Vagina (tissue), 2 donors: ENCODE data around the gene FLYWCH1. TPM values are rescaled to one million over a fixed set of nuclear protein-coding genes. Genes with fewer than 3 reads are reported as not detected.

Experiments
- DNase-seq, 2 donors: peaks; one replicate each; pipeline ENCODE4 v3.0.0-alpha.2; 2017; ENCODE audit errors: extremely low spot score in 2 of 2
- H3K27ac ChIP-seq: fragments of 200-600 bp; sonication (generic); one replicate; pipeline ENCODE4 v1.5.1; 2019
- H3K27me3 ChIP-seq: fragments of 200-600 bp; sonication (generic); one replicate; pipeline ENCODE4 v1.5.1; 2019
- H3K36me3 ChIP-seq, 2 donors: fragments of 200-600 bp; sonication (generic); one replicate each; pipeline ENCODE4 v1.5.1; 2017 to 2019
- H3K4me1 ChIP-seq: fragments of 200-600 bp; sonication (generic); one replicate; pipeline ENCODE4 v1.5.1; 2019
- H3K4me3 ChIP-seq, 2 donors: fragments of 200-600 bp; sonication (generic); 1 replicate in 1 of 2; 2 replicates in 1 of 2; pipeline ENCODE4 v1.5.1; 2016 to 2019
- H3K9me3 ChIP-seq: fragments of 200-600 bp; sonication (generic); one replicate; pipeline ENCODE4 v1.5.1; 2019
- POLR2A ChIP-seq, 2 donors: fragments of 450-650 bp; IDR thresholded peaks; one replicate each; pipeline ENCODE4 v1.6.1; 2017; ENCODE audit warnings: antibody characterized with exemption in 2 of 2, mild to moderate bottlenecking in 2 of 2, moderate library complexity in 2 of 2
- POLR2AphosphoS5 ChIP-seq, 2 donors: sonication (generic); formaldehyde crosslinking; IDR thresholded peaks; one replicate each; pipeline ENCODE4 v1.9.0; 2017; ENCODE audit warnings: antibody characterized with exemption in 2 of 2, mild to moderate bottlenecking in 2 of 2, low read depth in 1 of 2; ENCODE audit not compliant: insufficient read depth in 1 of 2
- intact Hi-C: fragments of 100-400 bp; cut with DNase I; formaldehyde crosslinking; loops from one replicate; pipeline ENCODE4 v1.15.1; 2023
- total RNA-seq: library from RNA; depleted of rRNA; stranded (reverse); fragments of >200 nt; gene quantifications from one replicate; pipeline ENCODE4 v1.2.3, GENCODE V29; 2016
- TF ChIP-seq, protein P1 (sequence below), 3 experiments: fragments of 450-650 bp in 2 of 3; fragments of 200-600 bp in 1 of 3; sonication (generic) in 1 of 3; IDR thresholded peaks; one replicate each; pipeline ENCODE4 v1.5.1; 2017 to 2019; ENCODE audit warnings: antibody characterized with exemption in 3 of 3, mild to moderate bottlenecking in 2 of 3, moderate library complexity in 2 of 3

Gene FLYWCH1
- total RNA-seq, 1 donor from 2014 or later, result 32.9 TPM

DNA sequence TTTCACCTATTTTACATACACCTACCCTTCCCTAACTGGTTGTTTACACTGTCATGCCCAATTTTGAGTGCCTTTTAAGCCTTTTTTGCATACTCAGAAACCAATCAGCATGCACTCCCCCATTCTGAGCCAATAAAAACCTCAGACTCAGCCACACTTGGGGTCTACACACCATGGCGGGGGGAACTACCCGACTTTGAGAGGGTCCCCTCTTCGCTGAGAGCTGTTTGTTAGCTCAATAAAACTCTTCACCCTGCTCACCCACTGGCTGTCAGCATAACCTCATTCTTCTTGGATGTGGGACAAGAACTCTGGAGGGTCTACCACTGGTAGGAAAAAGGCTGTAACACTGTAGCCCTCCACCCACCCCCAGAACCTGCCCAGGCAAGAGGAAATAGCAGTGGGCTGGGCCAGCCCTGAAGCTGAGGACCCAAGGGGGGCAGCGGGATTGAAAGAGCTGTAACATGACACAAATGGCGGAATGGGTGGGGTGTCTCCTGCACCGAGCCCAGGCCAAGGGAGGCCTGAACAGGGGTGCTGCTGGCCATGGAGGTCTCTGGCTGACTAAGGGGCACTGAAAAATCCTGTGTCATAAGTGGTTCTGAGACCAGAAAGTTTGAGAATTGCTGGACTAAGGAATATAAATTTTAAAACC, 31.8 kb upstream of the FLYWCH1 start:
- Histone ChIP-seq H3K9me3 (no peaks in the 10 kb centered on the region), H3K27ac (no peak overlapping the region), H3K4me1 (peaks cover 16% of the 10 kb centered on the region), H3K27me3 (no peaks in the 10 kb centered on the region), H3K4me3 (no peak overlapping the region), H3K36me3 (no peaks in the 10 kb centered on the region)
- intact Hi-C loops, result no loop called here
- DNase-seq, result no peak
- TF ChIP-seq POLR2A (IDR thresholded peaks at IDR 0.05) (no peak), POLR2AphosphoS5 (IDR thresholded peaks at IDR 0.05; ENCODE audit: insufficient read depth in 1 of 2, low read depth in 1 of 2) (no peak)
- TF ChIP-seq, protein P1, sequence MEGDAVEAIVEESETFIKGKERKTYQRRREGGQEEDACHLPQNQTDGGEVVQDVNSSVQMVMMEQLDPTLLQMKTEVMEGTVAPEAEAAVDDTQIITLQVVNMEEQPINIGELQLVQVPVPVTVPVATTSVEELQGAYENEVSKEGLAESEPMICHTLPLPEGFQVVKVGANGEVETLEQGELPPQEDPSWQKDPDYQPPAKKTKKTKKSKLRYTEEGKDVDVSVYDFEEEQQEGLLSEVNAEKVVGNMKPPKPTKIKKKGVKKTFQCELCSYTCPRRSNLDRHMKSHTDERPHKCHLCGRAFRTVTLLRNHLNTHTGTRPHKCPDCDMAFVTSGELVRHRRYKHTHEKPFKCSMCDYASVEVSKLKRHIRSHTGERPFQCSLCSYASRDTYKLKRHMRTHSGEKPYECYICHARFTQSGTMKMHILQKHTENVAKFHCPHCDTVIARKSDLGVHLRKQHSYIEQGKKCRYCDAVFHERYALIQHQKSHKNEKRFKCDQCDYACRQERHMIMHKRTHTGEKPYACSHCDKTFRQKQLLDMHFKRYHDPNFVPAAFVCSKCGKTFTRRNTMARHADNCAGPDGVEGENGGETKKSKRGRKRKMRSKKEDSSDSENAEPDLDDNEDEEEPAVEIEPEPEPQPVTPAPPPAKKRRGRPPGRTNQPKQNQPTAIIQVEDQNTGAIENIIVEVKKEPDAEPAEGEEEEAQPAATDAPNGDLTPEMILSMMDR (IDR thresholded peaks at IDR 0.05), result no peak

DNA sequence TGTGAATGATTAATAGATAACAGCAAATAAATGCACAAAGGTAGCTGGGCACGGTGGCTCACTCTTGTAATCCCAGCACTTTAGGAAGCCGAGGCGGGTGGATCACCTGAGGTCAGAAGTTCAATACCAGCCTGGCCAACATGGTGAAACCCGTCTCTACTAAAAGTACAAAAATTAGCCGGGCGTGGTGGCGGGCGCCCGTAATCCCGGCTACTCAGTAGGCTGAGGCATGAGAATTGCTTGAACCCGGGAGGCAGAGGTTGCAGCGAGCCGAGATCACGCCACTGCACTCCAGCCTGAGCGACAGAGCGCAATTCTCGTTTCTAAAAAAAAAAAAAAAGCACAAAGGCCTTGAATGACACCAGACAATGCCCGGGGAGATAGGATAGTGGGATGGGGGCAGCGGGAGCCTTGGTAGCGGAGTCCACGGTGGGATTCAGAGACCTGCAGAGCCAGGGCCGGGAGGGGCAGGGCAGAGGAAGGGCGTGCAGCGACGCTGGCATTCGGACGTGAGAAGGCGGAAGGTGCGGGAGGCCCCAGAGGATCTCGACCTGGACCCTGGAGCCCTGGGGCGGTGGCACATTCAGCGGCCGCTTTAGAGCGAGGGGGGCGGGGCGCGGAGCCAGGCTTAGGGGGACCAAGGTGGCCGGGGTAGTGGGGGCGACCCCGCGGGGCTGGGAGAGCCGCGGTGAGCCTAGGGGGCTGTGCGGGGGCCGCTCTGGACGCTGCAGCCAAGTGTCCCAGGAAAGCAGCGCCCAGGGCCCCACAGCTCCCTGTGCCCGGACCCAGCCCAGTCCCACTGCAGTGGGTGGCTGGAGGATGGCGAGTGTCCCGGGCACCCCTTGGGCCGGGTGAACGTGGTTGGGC, 29.7 kb upstream of the FLYWCH1 start:
- intact Hi-C loops, result loop anchor here (2.0 kb wide), 1 partner anchor 23 kb away; no protein-coding TSS in a partner anchor
- no peak for DNase-seq
- Histone ChIP-seq H3K4me1 (peaks cover 16% of the 10 kb centered on the region), H3K36me3 (no peaks in the 10 kb centered on the region), H3K27ac (peak overlapping the region; percentile 94), H3K4me3 (peak overlapping the region; percentile 81 to 96), H3K9me3 (no peaks in the 10 kb centered on the region), H3K27me3 (no peaks in the 10 kb centered on the region)
- TF ChIP-seq, protein P1 (IDR thresholded peaks at IDR 0.05), result no peak
- TF ChIP-seq POLR2A (IDR thresholded peaks at IDR 0.05), result no peak

DNA sequence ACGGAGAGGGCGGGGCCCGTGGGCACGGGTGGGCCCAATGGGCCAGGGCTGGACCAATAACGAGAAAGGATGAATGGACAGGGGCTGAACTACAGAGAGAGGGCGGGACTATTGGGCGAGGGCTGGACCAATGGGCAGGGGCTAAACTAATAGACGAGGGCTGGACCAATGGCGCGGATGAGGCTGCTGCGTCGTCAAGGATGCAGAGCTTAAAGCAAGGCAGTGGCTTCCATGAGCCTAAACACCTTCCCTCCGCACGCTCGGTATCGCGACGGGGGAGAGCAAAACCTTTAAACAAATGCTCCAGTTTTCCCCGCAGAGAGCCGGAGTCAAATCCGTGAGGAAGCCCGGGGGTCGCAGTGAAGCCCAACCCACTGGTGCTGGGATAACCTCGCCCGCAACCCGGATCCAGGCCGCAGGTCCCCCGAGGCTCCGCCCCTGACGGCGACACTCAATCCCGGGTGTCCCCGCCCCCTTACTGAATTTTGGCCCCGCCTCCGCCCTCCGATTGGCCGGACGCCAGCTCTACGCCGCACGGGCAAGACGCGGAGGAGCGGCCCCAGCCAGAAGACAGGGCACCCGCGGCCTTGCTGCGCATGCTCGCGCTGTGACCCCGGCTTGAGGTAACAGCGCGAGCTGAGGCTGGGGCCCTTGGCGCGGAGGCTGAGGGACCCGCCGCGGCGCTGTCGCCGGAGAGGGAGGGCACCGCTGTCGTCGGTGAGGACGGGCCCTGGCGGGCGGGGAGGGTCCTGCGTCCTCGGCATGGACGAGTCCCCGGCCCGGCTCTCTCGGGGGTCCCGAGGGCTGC, 28.9 kb upstream of the FLYWCH1 start, which contains the start of gene FLYWCH2:
Gene FLYWCH2 (plus strand): TSS at position 566 of the 808 bp plus-strand sequence. CDS start 13,235 bp downstream, outside the sequence.
- Histone ChIP-seq H3K27ac (peak within 1 kb of the TSS; percentile 94), H3K4me3 (peak within 1 kb of the TSS; percentile 81 to 96), H3K9me3 (no peaks in the 10 kb centered on the region), H3K4me1 (peaks cover 16% of the 10 kb centered on the region), H3K36me3 (no peaks in the 10 kb centered on the region), H3K27me3 (no peaks in the 10 kb centered on the region)
- intact Hi-C loops, result loop anchor here (2.0 kb wide), 1 partner anchor 22 kb away; no protein-coding TSS in a partner anchor
- TF ChIP-seq, protein P1 (IDR thresholded peaks at IDR 0.05), result peak in 1 of 3 experiments; percentile 16
- TF ChIP-seq POLR2A (IDR thresholded peaks at IDR 0.05) (no peak), POLR2AphosphoS5 (IDR thresholded peaks at IDR 0.05; ENCODE audit: insufficient read depth in 1 of 2, low read depth in 1 of 2) (peak; percentile 81 to 89)
- DNase-seq, result peak in 1 of 2 donors; percentile 99

DNA sequence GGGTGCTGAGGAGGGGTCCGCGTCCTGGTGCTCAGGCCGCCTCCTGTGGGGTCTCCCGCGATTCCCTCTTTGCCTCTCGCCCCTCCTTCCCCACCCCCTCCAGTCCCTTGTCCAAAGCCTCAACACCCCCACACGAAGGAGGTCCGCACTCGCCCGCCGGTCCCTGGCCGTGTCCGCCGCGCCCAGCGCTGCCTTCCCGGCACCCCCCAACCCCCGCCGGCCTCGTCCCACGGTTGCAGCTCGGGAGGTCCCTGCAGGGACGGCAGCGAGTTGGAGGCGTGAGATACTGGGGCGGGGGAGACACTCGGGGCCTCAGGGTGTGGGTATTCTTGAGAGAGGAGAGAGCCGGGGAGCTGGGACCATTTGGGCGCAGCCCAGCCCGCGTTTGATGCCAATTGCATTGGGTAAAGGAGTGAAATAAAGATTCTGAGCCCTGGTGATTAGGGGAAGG, 28.2 kb upstream of the FLYWCH1 start:
- H3K4me1 ChIP-seq, result peaks cover 16% of the 10 kb centered on the region
- peak overlapping the region; percentile 81 to 96 for H3K4me3 ChIP-seq
- no peaks in the 10 kb centered on the region for H3K27me3 ChIP-seq
- no peaks in the 10 kb centered on the region for H3K36me3 ChIP-seq
- DNase-seq, result no peak
- no peaks in the 10 kb centered on the region for H3K9me3 ChIP-seq
- TF ChIP-seq, protein P1 (IDR thresholded peaks at IDR 0.05), result no peak
- TF ChIP-seq POLR2A (IDR thresholded peaks at IDR 0.05) (no peak), POLR2AphosphoS5 (IDR thresholded peaks at IDR 0.05; ENCODE audit: insufficient read depth in 1 of 2, low read depth in 1 of 2) (no peak)
- intact Hi-C loops, result loop anchor here (2.0 kb wide), 1 partner anchor 21 kb away; no protein-coding TSS in a partner anchor
- peak overlapping the region; percentile 94 for H3K27ac ChIP-seq
